G401.6 (cell line): ENCODE measurements around the gene LMBRD1.
"Not testable (repeated sequence)": the region's sequence is repeated elsewhere in the genome, so short reads cannot be mapped to it uniquely, and the experiment has no call there.

Experiments
- FAIRE-seq: peaks from 2 replicates; lab custom pipeline; 2012; peaks lifted over from hg19 to GRCh38; lab: Jason Lieb, UNC

LMBRD1 gene

GRCh38 chr6:69732640-69733039 lies 64.2 kb downstream of the LMBRD1 start:
- peak; percentile 87 for FAIRE-seq

- no peak for FAIRE-seq
These were observed 64.8 kb downstream of the LMBRD1 start for GRCh38 chr6:69732045-69732444.

- FAIRE-seq = peak; percentile 97
These were observed 66.8 kb downstream of the LMBRD1 start for GRCh38 chr6:69729870-69730449.

- FAIRE-seq = no peak
These were observed 74.1 kb downstream of the LMBRD1 start for GRCh38 chr6:69722683-69723082.

- peak; percentile 25 for FAIRE-seq
These were observed 77.1 kb downstream of the LMBRD1 start for GRCh38 chr6:69719602-69720193.

- FAIRE-seq = no peak
These were observed 90.1 kb downstream of the LMBRD1 start for GRCh38 chr6:69706724-69707123.

- FAIRE-seq = no peak
These were observed 90.9 kb downstream of the LMBRD1 start for GRCh38 chr6:69705954-69706353.

- no peak for FAIRE-seq
These were observed 91.9 kb downstream of the LMBRD1 start for GRCh38 chr6:69704916-69705315.

- no peak for FAIRE-seq
These were observed 97.2 kb downstream of the LMBRD1 start for GRCh38 chr6:69699655-69700054.

GRCh38 chr6:69696273-69696672 lies 100.5 kb downstream of the LMBRD1 start:
- FAIRE-seq = no peak

GRCh38 chr6:69693762-69694161 lies 103.0 kb downstream of the LMBRD1 start:
- FAIRE-seq = peak; percentile 47

GRCh38 chr6:69690986-69691385 lies 105.8 kb downstream of the LMBRD1 start:
- FAIRE-seq = no peak

GRCh38 chr6:69680302-69680701 lies 116.5 kb downstream of the LMBRD1 start:
- no peak for FAIRE-seq

GRCh38 chr6:69673298-69673697 lies 123.5 kb downstream of the LMBRD1 start:
- no peak for FAIRE-seq

GRCh38 chr6:69668916-69669315 lies 127.9 kb downstream of the LMBRD1 start:
- no peak for FAIRE-seq

GRCh38 chr6:69666779-69667178 lies 130.0 kb downstream of the LMBRD1 start:
- not testable (repeated sequence) for FAIRE-seq

- no peak for FAIRE-seq
These were observed 131.4 kb downstream of the LMBRD1 start for GRCh38 chr6:69665437-69665836.

GRCh38 chr6:69664551-69664950 lies 132.3 kb downstream of the LMBRD1 start:
- FAIRE-seq = no peak

- no peak for FAIRE-seq
These were observed 133.6 kb downstream of the LMBRD1 start for GRCh38 chr6:69663215-69663614.

- FAIRE-seq = no peak
These were observed 146.1 kb downstream of the LMBRD1 start for GRCh38 chr6:69650703-69651102.

GRCh38 chr6:69647726-69648125 lies 149.1 kb downstream of the LMBRD1 start:
- no peak for FAIRE-seq

- FAIRE-seq = no peak
These were observed 153.1 kb downstream of the LMBRD1 start for GRCh38 chr6:69643688-69644087.

- no peak for FAIRE-seq
These were observed 163.9 kb downstream of the LMBRD1 start for GRCh38 chr6:69632932-69633331.

GRCh38 chr6:69631552-69632346 lies 165.1 kb downstream of the LMBRD1 start:
- no peak for FAIRE-seq
